T-helper 17 cell (primary cell): ENCODE measurements around the gene TTC38. TPM values are rescaled to one million over a fixed set of nuclear protein-coding genes. Genes with fewer than 3 reads are reported as not detected.

Experiments used
- ATAC-seq: fragments of 150-1000 bp; cut with Tn5 transposase; 2 replicates; pipeline ENCODE4 v1.10.0; 2021; ENCODE audit warnings: mild to moderate bottlenecking, moderate library complexity
- DNase-seq, 3 donors: peaks; one replicate each; pipeline versions ENCODE4 v3.0.0 to v3.0.0-alpha.2; 2020 to 2021
- H3K9me3 ChIP-seq: one replicate; pipeline ENCODE4 v1.7.0; 2013; ENCODE audit warnings: low read length, mild to moderate bottlenecking; ENCODE audit not compliant: control insufficient read depth, poor library complexity, severe bottlenecking
- H3K27ac Mint-ChIP-seq: one replicate; pipeline ENCODE4 v1.8.0; 2022; ENCODE audit warnings: mild to moderate bottlenecking, moderate library complexity, mixed read lengths
- H3K27me3 Mint-ChIP-seq: one replicate; pipeline ENCODE4 v1.8.0; 2022; ENCODE audit warnings: mixed read lengths
- H3K36me3 Mint-ChIP-seq: one replicate; pipeline ENCODE4 v1.8.0; 2022; ENCODE audit warnings: low read depth, mixed read lengths
- H3K4me1 Mint-ChIP-seq: one replicate; pipeline ENCODE4 v1.8.0; 2022; ENCODE audit warnings: mild to moderate bottlenecking, mixed read lengths
- H3K4me3 Mint-ChIP-seq: one replicate; pipeline ENCODE4 v1.8.0; 2022; ENCODE audit warnings: mild to moderate bottlenecking, moderate library complexity, mixed read lengths
- total RNA-seq, 4 donors: library from RNA in 2 of 4; stranded (reverse) in 2 of 4; gene quantifications; one replicate each; pipeline ENCODE4 v1.2.3 and lab custom pipeline; 2022 to 2026

Gene TTC38
- total RNA-seq, 2 donors from 2014 or later, result 4.3 to 7.1 TPM

DNA sequence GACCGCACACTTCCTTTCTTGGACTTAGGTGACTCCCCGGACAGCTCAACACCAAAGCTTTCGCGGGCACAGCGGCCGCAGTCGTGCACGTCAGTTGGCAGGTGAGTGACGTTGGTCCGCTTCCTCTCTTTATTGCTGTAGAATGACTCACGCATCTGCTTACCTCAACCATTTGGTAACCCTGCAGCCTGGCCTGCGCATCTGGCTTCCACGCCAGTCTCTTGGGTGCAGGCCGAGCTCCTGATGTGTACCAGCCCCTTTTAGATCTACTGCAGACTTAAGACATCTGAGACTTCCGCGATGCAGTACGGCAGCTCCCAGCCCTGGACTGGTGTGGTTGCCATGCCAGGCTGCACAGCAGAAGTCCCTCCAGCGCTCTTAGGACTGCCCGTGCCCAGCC is 55.4 kb downstream of the TTC38 start:
- DNase-seq (no peak), ATAC-seq (no peak)
- Mint-ChIP-seq H3K4me3 (no peak overlapping the region), H3K36me3 (no peaks in the 10 kb centered on the region), H3K27me3 (no peaks in the 10 kb centered on the region), H3K27ac (peak overlapping the region; percentile 9), H3K4me1 (no peaks in the 10 kb centered on the region)
- H3K9me3 ChIP-seq, result no peaks in the 10 kb centered on the region

DNA sequence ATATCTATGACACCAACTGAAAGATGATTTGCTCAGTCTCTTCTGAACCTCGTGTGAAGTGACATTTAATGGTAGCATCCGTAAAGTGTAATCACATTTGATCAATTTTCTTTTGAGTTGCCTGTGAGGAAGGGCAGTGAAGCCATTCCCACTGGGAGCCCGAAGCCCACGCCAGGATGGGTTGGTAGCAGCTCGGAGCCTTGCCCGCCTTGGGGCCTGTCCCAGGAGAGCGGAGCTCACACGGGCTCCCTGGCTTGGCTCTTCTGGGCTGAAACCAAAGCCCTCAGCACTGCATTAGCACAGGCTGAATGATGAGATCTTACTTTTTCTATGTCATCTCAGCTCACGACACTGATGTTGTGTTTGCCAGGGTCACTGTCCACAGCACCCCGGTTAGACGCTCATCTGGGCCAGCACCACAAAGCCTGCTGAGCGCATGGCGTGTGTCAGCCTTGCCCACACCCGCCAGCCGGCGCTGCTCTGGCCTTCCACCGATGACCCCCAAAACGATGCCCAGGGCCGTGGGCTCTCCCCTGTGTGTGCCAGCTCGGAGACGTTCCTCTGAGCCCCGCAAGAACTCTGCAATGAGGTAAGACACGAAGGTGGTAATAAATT is 58.4 kb downstream of the TTC38 start:
- H3K9me3 ChIP-seq, result no peaks in the 10 kb centered on the region
- Mint-ChIP-seq H3K4me3 (no peak overlapping the region), H3K27me3 (no peaks in the 10 kb centered on the region), H3K36me3 (no peaks in the 10 kb centered on the region), H3K27ac (no peak overlapping the region), H3K4me1 (no peaks in the 10 kb centered on the region)
- DNase-seq (no peak), ATAC-seq (no peak)

GRCh38 chr22:46327691-46328465 is 60.1 kb downstream of the TTC38 start:
- H3K27me3 Mint-ChIP-seq, result no peaks in the 10 kb centered on the region
- no peak overlapping the region for H3K27ac Mint-ChIP-seq
- no peaks in the 10 kb centered on the region for H3K9me3 ChIP-seq
- H3K4me3 Mint-ChIP-seq, result no peak overlapping the region
- ATAC-seq, result no peak
- H3K36me3 Mint-ChIP-seq, result no peaks in the 10 kb centered on the region
- no peaks in the 10 kb centered on the region for H3K4me1 Mint-ChIP-seq
- no peak for DNase-seq

- no peak for ATAC-seq
- Mint-ChIP-seq H3K4me1 (peaks cover 2% of the 10 kb centered on the region), H3K27ac (no peak overlapping the region), H3K36me3 (no peaks in the 10 kb centered on the region), H3K4me3 (no peak overlapping the region), H3K27me3 (no peaks in the 10 kb centered on the region)
- no peak for DNase-seq
- no peaks in the 10 kb centered on the region for H3K9me3 ChIP-seq
Observed at GRCh38 chr22:46328797-46329196, 61.0 kb downstream of the TTC38 start.

DNA sequence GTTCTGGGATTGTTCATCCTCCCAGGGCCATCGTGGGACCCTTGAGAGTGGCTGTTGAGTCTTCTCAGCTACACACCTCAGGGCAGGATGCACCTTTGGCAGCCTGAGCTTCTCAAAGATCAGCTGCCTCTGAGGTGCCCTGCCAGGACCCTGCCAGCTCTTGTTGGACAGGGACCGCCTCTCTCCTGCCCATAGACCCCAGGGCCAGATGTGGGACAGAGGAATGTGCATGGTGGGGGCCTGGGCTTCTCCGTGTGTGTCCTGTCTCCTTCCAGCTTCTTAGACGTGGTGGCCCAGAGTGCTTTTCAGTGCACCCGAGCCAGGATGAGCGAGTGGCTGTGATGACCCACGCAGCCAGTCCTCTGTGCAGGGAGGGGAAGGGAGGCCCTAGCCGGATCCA is 61.8 kb downstream of the TTC38 start:
- H3K27me3 Mint-ChIP-seq, result no peaks in the 10 kb centered on the region
- H3K4me3 Mint-ChIP-seq, result no peak overlapping the region
- no peaks in the 10 kb centered on the region for H3K9me3 ChIP-seq
- no peak for ATAC-seq
- no peak overlapping the region for H3K27ac Mint-ChIP-seq
- no peak for DNase-seq
- H3K36me3 Mint-ChIP-seq, result no peaks in the 10 kb centered on the region
- peaks cover 3% of the 10 kb centered on the region for H3K4me1 Mint-ChIP-seq

DNA sequence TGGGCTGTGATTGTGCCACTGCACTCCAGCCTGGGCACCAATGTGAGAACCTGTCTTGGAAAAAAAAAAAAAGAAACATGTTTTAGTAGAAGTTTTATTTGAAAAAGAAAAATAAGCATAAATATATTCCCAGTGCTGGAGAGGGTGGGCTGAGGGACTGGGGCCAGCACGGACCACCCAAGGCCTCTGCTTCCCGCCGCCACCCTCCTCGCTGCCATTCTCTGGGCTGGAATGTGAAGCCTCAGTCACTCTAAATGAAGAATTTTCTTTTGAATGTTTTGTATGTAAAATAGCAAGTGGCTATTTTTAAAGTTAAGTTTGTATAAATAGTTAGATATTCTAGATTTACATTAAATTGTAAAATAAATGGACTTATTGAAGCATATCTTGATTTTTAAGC is 62.6 kb downstream of the TTC38 start:
- Mint-ChIP-seq H3K4me3 (no peak overlapping the region), H3K27me3 (no peaks in the 10 kb centered on the region), H3K27ac (no peak overlapping the region), H3K36me3 (no peaks in the 10 kb centered on the region), H3K4me1 (peaks cover 7% of the 10 kb centered on the region)
- DNase-seq (no peak), ATAC-seq (no peak)
- no peaks in the 10 kb centered on the region for H3K9me3 ChIP-seq

DNA sequence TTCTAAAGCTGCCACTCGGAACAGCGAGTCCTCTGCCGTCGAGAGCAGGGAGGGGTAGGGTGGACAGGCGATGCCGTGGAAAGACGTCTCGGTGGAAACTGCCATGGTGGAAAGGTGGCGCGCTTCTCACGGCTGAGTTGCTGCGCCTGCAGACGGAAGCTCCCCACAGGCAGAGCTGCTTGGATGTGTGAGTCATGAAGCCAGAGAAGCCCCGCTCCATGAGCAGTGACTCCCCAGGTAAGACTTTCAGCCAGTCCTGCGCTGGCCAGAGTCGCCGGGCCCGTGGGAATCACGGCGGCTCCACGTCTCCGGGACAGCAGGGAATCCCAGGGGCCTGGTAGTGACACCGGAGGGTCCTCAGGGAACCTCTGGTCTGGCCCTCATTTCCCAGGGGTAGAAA is 63.7 kb downstream of the TTC38 start:
- no peaks in the 10 kb centered on the region for H3K9me3 ChIP-seq
- no peaks in the 10 kb centered on the region for H3K27me3 Mint-ChIP-seq
- ATAC-seq, result no peak
- H3K4me3 Mint-ChIP-seq, result no peak overlapping the region
- peaks cover 12% of the 10 kb centered on the region for H3K4me1 Mint-ChIP-seq
- H3K27ac Mint-ChIP-seq, result no peak overlapping the region
- H3K36me3 Mint-ChIP-seq, result peaks cover 4% of the 10 kb centered on the region
- DNase-seq, result no peak

- Mint-ChIP-seq H3K36me3 (peaks cover 12% of the 10 kb centered on the region), H3K27me3 (no peaks in the 10 kb centered on the region), H3K4me1 (peaks cover 33% of the 10 kb centered on the region), H3K4me3 (peak within 1 kb of the TSS; percentile 99), H3K27ac (peak within 1 kb of the TSS; percentile 97)
- H3K9me3 ChIP-seq, result no peaks in the 10 kb centered on the region
- ATAC-seq (peak; percentile 87), DNase-seq (peak; percentile 51 to 62 (median 59))
Observed at GRCh38 chr22:46335201-46336118, 67.7 kb downstream of the TTC38 start, which contains the start of gene TRMU. Gene TRMU (plus strand): TSS chr22:46335714. CDS start chr22:46335765, 51 bp downstream.

GRCh38 chr22:46336119-46337078 is 68.6 kb downstream of the TTC38 start:
- Mint-ChIP-seq H3K4me1 (peaks cover 33% of the 10 kb centered on the region), H3K27ac (peak overlapping the region; percentile 97), H3K27me3 (no peaks in the 10 kb centered on the region), H3K4me3 (peak overlapping the region; percentile 99), H3K36me3 (peaks cover 12% of the 10 kb centered on the region)
- ATAC-seq (peak; percentile 24), DNase-seq (no peak)
- H3K9me3 ChIP-seq, result no peaks in the 10 kb centered on the region

GRCh38 chr22:46337870-46338269 is 70.1 kb downstream of the TTC38 start:
- H3K9me3 ChIP-seq, result no peaks in the 10 kb centered on the region
- Mint-ChIP-seq H3K4me1 (peaks cover 33% of the 10 kb centered on the region), H3K27ac (peak overlapping the region; percentile 72), H3K27me3 (no peaks in the 10 kb centered on the region), H3K36me3 (peaks cover 12% of the 10 kb centered on the region), H3K4me3 (no peak overlapping the region)
- DNase-seq (no peak), ATAC-seq (no peak)

GRCh38 chr22:46338636-46339035 is 70.8 kb downstream of the TTC38 start:
- peaks cover 31% of the 10 kb centered on the region for H3K4me1 Mint-ChIP-seq
- peak overlapping the region; percentile 72 for H3K27ac Mint-ChIP-seq
- no peaks in the 10 kb centered on the region for H3K9me3 ChIP-seq
- DNase-seq, result no peak
- H3K27me3 Mint-ChIP-seq, result no peaks in the 10 kb centered on the region
- H3K4me3 Mint-ChIP-seq, result no peak overlapping the region
- ATAC-seq, result no peak
- H3K36me3 Mint-ChIP-seq, result peaks cover 12% of the 10 kb centered on the region

DNA sequence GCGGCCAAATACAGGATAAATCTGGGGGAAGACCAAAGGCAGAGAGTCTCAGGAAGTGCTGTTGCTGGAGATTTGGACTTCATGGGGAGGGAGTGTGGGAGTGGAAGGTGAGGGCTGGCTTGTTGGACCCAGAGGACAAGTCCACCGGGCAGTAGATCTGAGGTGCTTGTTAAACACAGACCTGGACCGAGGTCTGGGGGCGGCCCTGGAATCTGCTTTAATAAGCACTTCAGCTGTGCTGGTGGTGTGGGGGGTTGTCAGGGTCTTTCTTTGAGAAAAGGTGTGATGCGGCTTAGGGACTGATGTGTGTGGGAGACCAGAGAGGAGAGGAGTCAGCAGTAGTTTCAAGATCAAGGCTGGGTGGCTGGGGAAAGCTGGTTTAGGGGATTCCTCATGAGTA is 72.1 kb downstream of the TTC38 start:
- H3K27ac Mint-ChIP-seq, result peak overlapping the region; percentile 66
- H3K4me3 Mint-ChIP-seq, result no peak overlapping the region
- ATAC-seq, result no peak
- no peak for DNase-seq
- no peaks in the 10 kb centered on the region for H3K27me3 Mint-ChIP-seq
- peaks cover 31% of the 10 kb centered on the region for H3K4me1 Mint-ChIP-seq
- H3K9me3 ChIP-seq, result no peaks in the 10 kb centered on the region
- peaks cover 14% of the 10 kb centered on the region for H3K36me3 Mint-ChIP-seq
